ENCODE results near the gene TEKT2. TPM values are rescaled to one million over a fixed set of nuclear protein-coding genes. Genes with fewer than 3 reads are reported as not detected.

TEKT2 gene
- total and polyA plus RNA-seq, 2 of the 4 experiments (the other 2 are of a cell fraction) = 0.18 TPM; not detected in 1

DNA sequence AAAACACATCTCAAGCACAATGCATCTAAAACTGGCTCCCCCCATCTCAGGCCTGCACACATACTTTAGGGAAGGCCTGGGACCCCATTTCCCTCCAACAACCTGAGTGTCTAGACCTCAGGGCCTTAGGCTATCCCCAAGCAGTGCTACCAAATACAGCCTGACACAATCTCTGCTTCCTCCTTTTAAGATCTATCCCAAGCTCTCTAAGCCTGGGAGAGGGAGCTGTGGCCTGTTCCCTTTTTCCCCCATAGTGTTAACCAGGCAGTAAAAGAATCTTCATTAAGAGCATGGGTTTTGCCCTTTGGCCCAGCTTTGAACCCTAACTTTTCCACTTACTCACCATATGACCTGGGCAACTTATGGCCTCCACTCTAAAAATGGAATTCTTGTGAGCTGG is 51.9 kb downstream of the TEKT2 start:
- peak overlapping the region; percentile 83; the same call in 1 of the 2 replicates for H3K14ac ChIP-seq (replicated peaks; ENCODE audit: low read depth, low read length)
- in situ Hi-C loops (cut with MboI; ENCODE audit: low sequenced_read_pairs) = no loop called here
- peak overlapping the region; percentile 74; the same call in 1 of the 2 replicates for H2AK5ac ChIP-seq (ENCODE audit: low read depth, low read length)
- dilution Hi-C loops (cut with HindIII; ENCODE audit: low sequenced_read_pairs, unreplicated experiment) = no loop called here
- ATAC-seq (ENCODE audit: low read depth) (no peak), DNase-seq (no peak)
- H2BK120ac ChIP-seq (ENCODE audit: low read depth, low read length) = peak overlapping the region; percentile 88
- peaks cover 19% of the 10 kb centered on the region for H3K36me3 ChIP-seq (ENCODE audit: control insufficient read depth, insufficient read depth, low read length)
- H3K4me1 ChIP-seq (ENCODE audit: control insufficient read depth, insufficient read depth, low read length) = peaks cover 26% of the 10 kb centered on the region
- no peak overlapping the region for H3K56ac ChIP-seq (ENCODE audit: extremely low read depth, insufficient read depth, low read length)
- no peak overlapping the region for H2AFZ ChIP-seq (replicated peaks; ENCODE audit: low read length, poor library complexity)
- TF ChIP-seq SMC3 (IDR thresholded peaks at IDR 0.05; ENCODE audit: low read depth, low read length) = no peak
- TF ChIP-seq, protein P1, sequence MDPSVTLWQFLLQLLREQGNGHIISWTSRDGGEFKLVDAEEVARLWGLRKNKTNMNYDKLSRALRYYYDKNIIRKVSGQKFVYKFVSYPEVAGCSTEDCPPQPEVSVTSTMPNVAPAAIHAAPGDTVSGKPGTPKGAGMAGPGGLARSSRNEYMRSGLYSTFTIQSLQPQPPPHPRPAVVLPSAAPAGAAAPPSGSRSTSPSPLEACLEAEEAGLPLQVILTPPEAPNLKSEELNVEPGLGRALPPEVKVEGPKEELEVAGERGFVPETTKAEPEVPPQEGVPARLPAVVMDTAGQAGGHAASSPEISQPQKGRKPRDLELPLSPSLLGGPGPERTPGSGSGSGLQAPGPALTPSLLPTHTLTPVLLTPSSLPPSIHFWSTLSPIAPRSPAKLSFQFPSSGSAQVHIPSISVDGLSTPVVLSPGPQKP (IDR thresholded peaks at IDR 0.05; ENCODE audit: borderline replicate concordance, low read depth, low read length) = no peak
- TF ChIP-seq RAD21 (IDR thresholded peaks at IDR 0.05; ENCODE audit: low read length) = no peak
- no peak for TF ChIP-seq USF2 (IDR thresholded peaks at IDR 0.05; ENCODE audit: low read depth, low read length)
- no peak for TF ChIP-seq RFX5 (IDR thresholded peaks at IDR 0.05; ENCODE audit: low read depth, low read length)
- TF ChIP-seq CEBPB (IDR thresholded peaks at IDR 0.05; ENCODE audit: low read depth, low read length) = no peak
- TF ChIP-seq RCOR1 (IDR thresholded peaks at IDR 0.05; ENCODE audit: insufficient replicate concordance, low read length) = no peak
- TF ChIP-seq NFE2L2 (IDR thresholded peaks at IDR 0.05; ENCODE audit: low read depth, low read length) = no peak
- no peak for TF ChIP-seq CHD1 (IDR thresholded peaks at IDR 0.05; ENCODE audit: low read depth, low read length)
- TF ChIP-seq POLR2A (IDR thresholded peaks at IDR 0.05; ENCODE audit: low read depth, low read length) = no peak
- TF ChIP-seq, protein P2, sequence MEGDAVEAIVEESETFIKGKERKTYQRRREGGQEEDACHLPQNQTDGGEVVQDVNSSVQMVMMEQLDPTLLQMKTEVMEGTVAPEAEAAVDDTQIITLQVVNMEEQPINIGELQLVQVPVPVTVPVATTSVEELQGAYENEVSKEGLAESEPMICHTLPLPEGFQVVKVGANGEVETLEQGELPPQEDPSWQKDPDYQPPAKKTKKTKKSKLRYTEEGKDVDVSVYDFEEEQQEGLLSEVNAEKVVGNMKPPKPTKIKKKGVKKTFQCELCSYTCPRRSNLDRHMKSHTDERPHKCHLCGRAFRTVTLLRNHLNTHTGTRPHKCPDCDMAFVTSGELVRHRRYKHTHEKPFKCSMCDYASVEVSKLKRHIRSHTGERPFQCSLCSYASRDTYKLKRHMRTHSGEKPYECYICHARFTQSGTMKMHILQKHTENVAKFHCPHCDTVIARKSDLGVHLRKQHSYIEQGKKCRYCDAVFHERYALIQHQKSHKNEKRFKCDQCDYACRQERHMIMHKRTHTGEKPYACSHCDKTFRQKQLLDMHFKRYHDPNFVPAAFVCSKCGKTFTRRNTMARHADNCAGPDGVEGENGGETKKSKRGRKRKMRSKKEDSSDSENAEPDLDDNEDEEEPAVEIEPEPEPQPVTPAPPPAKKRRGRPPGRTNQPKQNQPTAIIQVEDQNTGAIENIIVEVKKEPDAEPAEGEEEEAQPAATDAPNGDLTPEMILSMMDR (conservative IDR thresholded peaks at IDR 0.05; ENCODE audit: low read depth, low read length) = no peak
- no peak for TF ChIP-seq FOS (IDR thresholded peaks at IDR 0.05; ENCODE audit: low read depth, low read length)
- TF ChIP-seq MAZ (IDR thresholded peaks at IDR 0.05; ENCODE audit: borderline replicate concordance, low read depth, low read length) = no peak
- H4K8ac ChIP-seq (ENCODE audit: low read depth in 2 of 2, low read length in 2 of 2) = peak overlapping the region; percentile 4 to 83; a peak in 3 of 4 replicates
- no peaks in the 10 kb centered on the region for H3K9me3 ChIP-seq (ENCODE audit: control insufficient read depth, insufficient read depth, low read length)
- ChIA-PET POLR2A (ENCODE audit: unreplicated experiment) (no interaction called here), CTCF (interaction anchor here (0.9 to 4.7 kb wide), 3 partner anchors 14 to 147 kb away, joined by 3 to 21 read pairs (median 19); partner anchors contain the start of gene TRAPPC3)
- H4K91ac ChIP-seq (ENCODE audit: insufficient read depth, low read depth, low read length) = peak overlapping the region; percentile 58
- no peak overlapping the region for H3K4me3 ChIP-seq (ENCODE audit: insufficient read depth, low read depth, low read length)
- H3K79me1 ChIP-seq (ENCODE audit: low read depth in 1 of 2, low read length in 2 of 2) = peaks cover 11 to 44% of the 10 kb centered on the region in 2 experiments; a peak in 3 of 4 replicates
- 0 out of 2 replicates have a peak overlapping the region, but pooled peaks have one; percentile 64 for H3K23ac ChIP-seq (ENCODE audit: low read depth, low read length)
- peak overlapping the region; percentile 85 for H3K4ac ChIP-seq (ENCODE audit: low read depth, low read length)
- H2AK9ac ChIP-seq (replicated peaks; ENCODE audit: low read depth, low read length, poor library complexity) = peak overlapping the region; percentile 95
- H3K9me1 ChIP-seq (ENCODE audit: insufficient read depth, low read length) = peaks cover 35% of the 10 kb centered on the region
- peaks cover 4% of the 10 kb centered on the region; the same call in 1 of the 2 replicates for H4K20me1 ChIP-seq (ENCODE audit: insufficient read depth, low read length)
- no TSS peak for BruUV-seq (replicated peaks)
- peak overlapping the region; percentile 54; the same call in 2 of the 3 replicates for H2BK15ac ChIP-seq (ENCODE audit: low read depth, low read length)
- peak overlapping the region; percentile 91 for H2BK5ac ChIP-seq (ENCODE audit: low read depth, low read length, poor library complexity, severe bottlenecking)
- H3K9ac ChIP-seq (ENCODE audit: low read depth, low read length) = no peak overlapping the region
- no peak overlapping the region; the same call in 1 of the 2 replicates for H3K18ac ChIP-seq (ENCODE audit: low read depth, low read length)
- H3K27ac ChIP-seq (ENCODE audit: insufficient read depth, low read length) = peak overlapping the region; percentile 62; the same call in 1 of the 2 replicates
- peak overlapping the region; percentile 30 for H4K5ac ChIP-seq (ENCODE audit: low read depth, low read length)
- intact Hi-C loops (cut with micrococcal nuclease) = no loop called here
- H2BK20ac ChIP-seq (ENCODE audit: low read depth, low read length) = peak overlapping the region; percentile 72
- no peaks in the 10 kb centered on the region for H3K27me3 ChIP-seq (ENCODE audit: control insufficient read depth, insufficient read depth, low read length)
- H3K4me2 ChIP-seq (ENCODE audit: low read depth, low read length) = no peak overlapping the region

Measured in IMR-90 (cell line).